Nephron progenitor cell (in vitro differentiated cells): ENCODE results near the gene SMCP.

Experiments
- DNase-seq: peaks from one replicate; pipeline ENCODE4 v3.0.0; 2021
- H3K27ac Mint-ChIP-seq: 2 replicates; pipeline ENCODE4 v1.8.0; 2021; ENCODE audit warnings: mild to moderate bottlenecking, moderate library complexity, mixed read lengths
- H3K27me3 Mint-ChIP-seq: 2 replicates; pipeline ENCODE4 v1.8.0; 2021; ENCODE audit warnings: mild to moderate bottlenecking, low read depth, mixed read lengths; ENCODE audit not compliant: poor library complexity
- H3K36me3 Mint-ChIP-seq: 2 replicates; pipeline ENCODE4 v1.8.0; 2021; ENCODE audit warnings: low read depth, mixed read lengths
- H3K4me1 Mint-ChIP-seq: 2 replicates; pipeline ENCODE4 v1.8.0; 2021; ENCODE audit warnings: mixed read lengths
- H3K4me3 Mint-ChIP-seq: 2 replicates; pipeline ENCODE4 v1.8.0; 2021; ENCODE audit warnings: mild to moderate bottlenecking, moderate library complexity, mixed read lengths
- H3K9me3 Mint-ChIP-seq: 2 replicates; pipeline ENCODE4 v1.8.0; 2021; ENCODE audit warnings: mild to moderate bottlenecking, moderate library complexity, mixed read lengths
- TF ChIP-seq, protein P1 (sequence below): fragments of 200-600 bp; sonication (generic); IDR thresholded peaks from 2 replicates; pipeline ENCODE4 v1.5.0; 2021; ENCODE audit warnings: antibody characterized with exemption

Gene SMCP

DNA sequence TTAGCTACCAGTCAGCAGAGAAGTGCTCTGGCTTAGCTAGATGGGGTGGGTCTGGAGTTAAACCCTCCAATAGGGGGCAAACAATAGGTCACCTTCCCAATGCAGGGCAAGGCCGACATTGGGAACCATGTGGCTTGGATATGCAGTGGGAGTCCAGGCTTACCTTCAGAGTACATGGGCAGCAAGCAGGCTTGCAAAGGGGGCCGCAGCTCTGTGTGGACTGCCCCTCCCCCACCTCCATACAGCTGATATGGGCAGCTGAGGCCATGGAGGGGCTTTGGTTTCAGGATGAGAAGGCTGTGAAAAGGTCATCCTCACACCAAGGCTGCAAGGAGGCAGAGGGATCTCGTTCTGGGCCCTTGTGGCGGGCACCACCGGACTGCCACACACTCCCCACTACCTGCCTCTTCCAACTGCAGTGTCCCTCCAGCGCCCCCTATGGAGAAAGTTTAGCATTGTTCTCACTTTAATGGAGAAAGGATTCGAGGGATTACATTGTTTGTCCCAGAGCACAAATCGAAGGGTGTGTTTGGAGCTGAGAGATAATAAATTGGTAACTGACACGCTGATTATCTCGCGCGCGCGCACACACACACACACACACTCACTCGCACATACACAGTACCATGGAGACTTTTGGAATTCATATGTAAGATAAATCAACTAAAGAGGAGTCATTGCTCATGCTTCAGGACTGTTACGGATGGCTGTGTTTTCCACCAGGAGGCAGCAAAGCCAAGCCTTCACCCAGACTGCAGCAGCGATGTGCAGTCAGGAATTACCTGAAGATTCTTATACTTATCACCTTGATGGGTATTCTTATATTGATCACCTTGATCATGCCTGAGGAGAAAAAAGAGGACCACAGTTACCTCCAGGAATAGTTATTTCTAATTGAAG is 7.0 kb upstream of the SMCP start:
- Mint-ChIP-seq H3K36me3 (no peaks in the 10 kb centered on the region), H3K9me3 (peaks cover 5% of the 10 kb centered on the region), H3K4me3 (no peak overlapping the region), H3K27me3 (peaks cover 9% of the 10 kb centered on the region), H3K27ac (no peak overlapping the region), H3K4me1 (no peaks in the 10 kb centered on the region)
- DNase-seq, result peak; percentile 12
- TF ChIP-seq, protein P1, sequence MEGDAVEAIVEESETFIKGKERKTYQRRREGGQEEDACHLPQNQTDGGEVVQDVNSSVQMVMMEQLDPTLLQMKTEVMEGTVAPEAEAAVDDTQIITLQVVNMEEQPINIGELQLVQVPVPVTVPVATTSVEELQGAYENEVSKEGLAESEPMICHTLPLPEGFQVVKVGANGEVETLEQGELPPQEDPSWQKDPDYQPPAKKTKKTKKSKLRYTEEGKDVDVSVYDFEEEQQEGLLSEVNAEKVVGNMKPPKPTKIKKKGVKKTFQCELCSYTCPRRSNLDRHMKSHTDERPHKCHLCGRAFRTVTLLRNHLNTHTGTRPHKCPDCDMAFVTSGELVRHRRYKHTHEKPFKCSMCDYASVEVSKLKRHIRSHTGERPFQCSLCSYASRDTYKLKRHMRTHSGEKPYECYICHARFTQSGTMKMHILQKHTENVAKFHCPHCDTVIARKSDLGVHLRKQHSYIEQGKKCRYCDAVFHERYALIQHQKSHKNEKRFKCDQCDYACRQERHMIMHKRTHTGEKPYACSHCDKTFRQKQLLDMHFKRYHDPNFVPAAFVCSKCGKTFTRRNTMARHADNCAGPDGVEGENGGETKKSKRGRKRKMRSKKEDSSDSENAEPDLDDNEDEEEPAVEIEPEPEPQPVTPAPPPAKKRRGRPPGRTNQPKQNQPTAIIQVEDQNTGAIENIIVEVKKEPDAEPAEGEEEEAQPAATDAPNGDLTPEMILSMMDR, result peak; percentile 24

- H3K27me3 Mint-ChIP-seq, result peaks cover 9% of the 10 kb centered on the region
- H3K4me3 Mint-ChIP-seq, result no peak overlapping the region
- no peak overlapping the region for H3K27ac Mint-ChIP-seq
- no peak for DNase-seq
- TF ChIP-seq, protein P1, result no peak
- H3K9me3 Mint-ChIP-seq, result peaks cover 5% of the 10 kb centered on the region
- H3K36me3 Mint-ChIP-seq, result no peaks in the 10 kb centered on the region
- H3K4me1 Mint-ChIP-seq, result no peaks in the 10 kb centered on the region
Observed at GRCh38 chr1:152871731-152872126, 6.4 kb upstream of the SMCP start.

DNA sequence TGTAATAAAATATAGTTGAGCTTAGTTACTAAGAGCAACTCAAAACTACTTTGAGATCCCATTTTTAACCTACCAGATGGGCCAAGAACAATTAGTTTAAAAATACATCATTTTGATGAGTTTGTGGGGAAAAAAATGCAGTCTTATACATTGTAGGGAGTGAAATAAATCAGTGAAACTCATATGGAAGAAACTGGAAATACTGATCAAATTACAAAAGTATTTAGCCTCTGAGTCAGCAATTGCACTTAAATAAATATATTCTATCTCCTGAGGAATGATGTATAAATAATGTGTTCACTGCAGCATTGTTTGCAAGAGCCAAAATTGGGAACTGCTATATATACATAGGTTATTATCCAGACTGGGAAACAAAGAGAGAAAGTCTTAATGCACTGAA is 4.6 kb upstream of the SMCP start:
- TF ChIP-seq, protein P1, result no peak
- Mint-ChIP-seq H3K9me3 (peaks cover 18% of the 10 kb centered on the region), H3K36me3 (no peaks in the 10 kb centered on the region), H3K4me3 (no peak overlapping the region), H3K27ac (no peak overlapping the region), H3K4me1 (no peaks in the 10 kb centered on the region), H3K27me3 (peaks cover 9% of the 10 kb centered on the region)
- no peak for DNase-seq

GRCh38 chr1:152876827-152877226 is 1.3 kb upstream of the SMCP start:
- Mint-ChIP-seq H3K4me3 (no peak overlapping the region), H3K27me3 (peaks cover 4% of the 10 kb centered on the region), H3K9me3 (peaks cover 43% of the 10 kb centered on the region), H3K4me1 (no peaks in the 10 kb centered on the region), H3K27ac (no peak overlapping the region), H3K36me3 (no peaks in the 10 kb centered on the region)
- no peak for DNase-seq
- TF ChIP-seq, protein P1, result no peak

DNA sequence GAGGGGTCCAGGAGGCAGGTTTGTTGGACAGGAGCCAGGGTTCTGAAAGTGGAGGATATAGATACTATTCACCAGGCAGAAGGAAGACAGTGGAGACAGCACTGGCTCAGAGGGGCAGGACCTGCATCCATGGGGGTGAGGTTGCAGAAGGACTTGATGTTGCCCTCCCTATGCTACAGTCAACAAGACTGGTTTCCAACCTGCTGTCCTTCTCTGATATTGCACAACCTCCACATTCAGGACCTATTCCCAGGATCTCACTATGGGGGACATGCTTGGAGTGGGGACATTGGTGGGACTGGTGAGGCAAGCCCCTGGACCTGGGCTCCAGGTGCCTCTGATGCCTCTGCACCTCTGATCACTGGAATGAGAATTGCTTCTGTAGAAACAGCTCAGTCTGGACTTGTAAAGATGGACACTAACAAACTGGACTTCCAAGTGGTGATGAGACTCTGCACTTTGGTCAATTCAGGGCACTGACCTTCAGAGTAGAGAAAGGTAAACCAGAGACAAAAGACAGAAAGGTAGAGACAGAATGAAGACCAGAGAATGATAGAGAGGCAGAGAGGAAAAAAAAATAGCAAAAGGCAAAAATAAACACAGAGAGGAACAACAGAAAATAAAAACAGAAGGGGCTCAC is 1.6 kb downstream of the SMCP start:
- H3K27ac Mint-ChIP-seq, result no peak overlapping the region
- H3K36me3 Mint-ChIP-seq, result no peaks in the 10 kb centered on the region
- no peaks in the 10 kb centered on the region for H3K4me1 Mint-ChIP-seq
- TF ChIP-seq, protein P1, result no peak
- no peak overlapping the region for H3K4me3 Mint-ChIP-seq
- no peak for DNase-seq
- peaks cover 2% of the 10 kb centered on the region for H3K27me3 Mint-ChIP-seq
- H3K9me3 Mint-ChIP-seq, result peaks cover 68% of the 10 kb centered on the region
